Left renal pelvis (tissue), 4 donors: ENCODE results near the gene POLR3GL. TPM values are rescaled to one million over a fixed set of nuclear protein-coding genes. Genes with fewer than 3 reads are reported as not detected.

Experiments used
- DNase-seq, 4 donors: peaks; one replicate each; pipeline ENCODE4 v3.0.0-alpha.2; 2013; ENCODE audit warnings: low read depth in 4 of 4, low spot score in 3 of 4
- polyA plus RNA-seq, 4 donors: library from polyadenylated mRNA; unstranded; fragments of 120-200 nt; gene quantifications; one replicate each; pipeline ENCODE4 v1.2.1, GENCODE V29; 2013; ENCODE audit not compliant: insufficient read length in 4 of 4

POLR3GL gene
- polyA plus RNA-seq, 4 donors = 30.5 to 39.9 (median 39.3) TPM

DNA sequence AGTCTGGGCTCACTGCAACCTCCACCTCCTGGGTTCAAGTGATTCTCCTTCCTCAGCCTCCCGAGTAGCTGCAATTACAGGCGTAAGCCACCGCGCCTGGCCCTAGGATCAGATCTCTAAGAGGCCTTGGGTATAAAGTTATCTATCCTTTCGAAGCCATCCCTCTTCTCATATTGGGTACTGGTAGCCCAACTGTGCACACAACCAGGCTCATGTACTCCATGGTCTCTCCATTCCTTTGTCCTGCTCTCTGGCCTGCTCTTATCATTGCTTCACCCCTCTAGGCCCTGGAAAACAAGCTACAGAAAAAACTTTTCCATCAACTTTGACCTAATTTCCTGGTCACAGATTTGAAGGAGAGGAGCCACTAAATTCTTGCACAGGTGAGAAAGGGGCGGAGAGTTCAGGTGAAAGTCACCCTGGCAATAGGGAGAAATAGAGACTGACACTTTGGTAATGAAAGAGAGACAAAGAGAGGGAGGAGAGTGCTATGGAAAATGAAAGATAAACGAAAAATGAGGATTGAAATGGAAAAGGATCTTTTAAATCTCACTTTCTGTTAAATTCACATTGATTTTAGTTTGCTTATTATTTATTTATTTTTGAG, 25.9 kb downstream of the POLR3GL start:
- DNase-seq = no peak

DNA sequence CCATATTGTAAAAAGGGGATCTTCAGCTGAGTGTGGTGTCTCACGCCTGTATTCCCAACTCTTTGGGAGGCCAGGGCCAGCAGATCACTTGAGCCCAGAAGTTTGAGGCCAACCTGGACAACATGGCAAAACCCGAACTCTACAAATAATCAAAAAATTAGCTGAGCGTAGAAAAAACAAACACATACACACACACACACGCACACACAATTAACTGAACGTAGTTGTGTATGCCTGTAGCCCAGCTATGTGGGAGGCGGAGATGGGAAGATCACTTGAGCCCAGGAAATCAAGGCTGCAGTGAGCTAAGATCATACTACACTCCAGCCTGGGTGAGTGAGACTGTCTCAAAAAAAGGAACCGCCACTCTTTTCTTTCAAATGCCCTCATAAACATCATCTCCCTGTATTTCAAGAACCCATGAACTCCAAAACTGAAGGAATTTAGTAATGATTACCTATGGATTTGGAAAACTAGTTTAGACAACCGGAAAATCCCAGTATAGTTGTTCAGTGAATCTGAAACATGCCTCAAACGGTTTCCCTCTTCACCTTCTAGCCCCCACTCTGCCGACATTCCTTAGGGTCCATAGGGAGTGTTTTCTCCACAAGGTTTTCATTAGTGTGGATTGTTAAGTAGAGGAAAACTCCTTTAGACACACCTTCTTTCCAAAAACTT, 27.4 kb downstream of the POLR3GL start:
- no peak for DNase-seq

GRCh38 chr1:145992502-145992936, 28.0 kb downstream of the POLR3GL start:
- no peak for DNase-seq

GRCh38 chr1:145992958-145993617, 28.6 kb downstream of the POLR3GL start:
- no peak for DNase-seq

DNA sequence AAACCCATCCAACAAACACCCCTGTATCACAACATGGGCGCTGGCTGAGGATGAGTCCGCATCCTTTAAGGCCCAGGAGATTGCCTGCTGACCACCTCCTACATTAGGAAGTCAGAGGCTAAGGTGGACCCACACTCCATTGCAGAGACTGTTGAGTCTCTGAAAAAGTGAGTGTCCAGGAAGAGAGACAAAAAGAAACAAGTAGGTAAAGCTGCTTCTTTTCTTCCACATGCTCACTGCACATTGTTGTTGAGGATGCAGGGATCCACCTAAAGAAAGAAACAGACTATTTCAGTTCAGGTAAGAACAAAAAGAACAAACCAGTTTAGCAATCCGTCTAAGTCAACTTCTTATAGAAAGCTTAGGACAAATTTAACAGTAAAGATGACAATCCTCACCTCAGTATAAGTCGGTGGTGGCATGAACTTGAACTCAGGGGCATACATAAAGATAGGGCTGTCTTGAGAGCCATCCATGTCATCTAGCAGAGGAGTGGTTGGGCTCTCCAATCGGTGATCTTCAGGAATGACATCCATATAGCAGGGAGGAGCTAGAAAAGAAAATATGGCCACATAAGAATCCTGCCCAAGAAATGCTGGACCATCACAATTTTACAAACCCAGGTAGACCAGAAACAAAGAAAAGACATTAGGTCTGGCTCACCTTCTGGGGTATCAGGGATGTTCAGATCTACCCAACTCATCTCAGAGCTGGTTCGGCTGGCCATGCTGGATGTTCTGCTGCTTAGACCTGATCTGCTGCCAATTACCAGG, 29.3 kb downstream of the POLR3GL start:
- no peak for DNase-seq

GRCh38 chr1:145994391-145995120, 30.1 kb downstream of the POLR3GL start:
- DNase-seq = no peak

DNA sequence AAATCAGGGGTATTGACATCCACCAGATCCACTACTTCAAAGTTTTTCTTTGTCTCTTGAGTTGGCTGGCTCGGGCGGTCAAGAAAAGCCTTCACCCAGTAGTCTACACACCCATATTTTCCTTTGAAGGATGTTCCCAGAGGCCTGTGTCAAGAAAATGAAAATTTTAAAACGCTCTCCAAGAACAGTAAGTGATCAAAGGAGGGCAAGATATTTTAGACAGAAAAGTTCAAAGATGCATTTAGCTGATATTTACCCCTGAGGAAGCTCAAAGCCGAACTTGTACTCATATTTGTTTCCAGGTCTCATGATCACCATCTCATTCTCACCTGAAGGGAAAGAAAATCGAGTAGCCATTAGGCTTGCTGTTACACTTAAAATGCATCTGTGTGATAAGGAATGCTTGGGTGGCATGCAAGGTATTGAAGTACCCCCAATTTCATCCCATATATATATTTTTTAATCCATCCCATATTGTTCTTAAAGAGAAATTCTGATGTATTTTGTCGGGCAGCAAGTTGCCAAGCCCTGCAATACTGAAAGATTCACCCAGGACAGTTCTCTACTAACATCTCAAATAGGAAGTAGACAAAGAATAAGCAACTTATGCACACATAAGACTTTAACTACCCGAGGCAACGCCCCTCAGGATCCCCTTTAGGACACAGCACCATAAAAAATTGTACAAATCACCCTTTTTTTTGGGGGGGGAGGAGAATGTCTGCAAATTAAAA, 30.8 kb downstream of the POLR3GL start:
- no peak for DNase-seq

- DNase-seq = no peak
Measured at GRCh38 chr1:145995964-145996432, 31.5 kb downstream of the POLR3GL start.

DNA sequence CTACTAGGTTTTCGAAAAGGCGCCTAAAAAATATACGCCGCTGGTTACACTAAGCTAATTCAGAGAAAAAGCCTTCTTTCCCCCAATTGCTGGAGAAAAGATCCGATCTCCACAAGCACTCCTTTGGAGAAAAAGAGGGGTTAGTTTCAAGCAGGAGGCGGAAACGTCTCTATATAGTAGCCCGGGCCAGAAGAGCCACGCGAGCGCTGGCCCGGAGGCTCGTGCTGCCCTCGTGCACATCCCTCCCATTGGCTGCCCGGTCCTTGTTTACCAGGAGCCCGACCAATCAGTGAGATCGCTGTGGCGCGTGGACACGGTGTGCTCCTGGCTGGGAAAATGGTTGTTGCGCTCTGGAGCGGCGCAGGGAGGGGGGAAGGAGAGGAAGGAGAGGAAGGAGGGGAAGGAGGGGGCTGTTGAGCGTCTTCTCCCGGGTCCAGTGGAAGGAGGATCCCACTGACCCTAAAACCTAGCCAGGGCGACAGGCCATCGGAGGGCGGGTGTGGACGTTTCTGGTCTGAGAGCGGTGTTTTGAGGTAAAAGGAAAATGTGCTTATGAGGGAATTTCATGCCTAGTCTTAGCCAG, 32.0 kb downstream of the POLR3GL start, which contains the start of gene TXNIP:
TSS of gene TXNIP (minus strand) at position 147 of the 583 bp plus-strand sequence. CDS start 313 bp downstream, outside the sequence.
- peak; percentile 95 to 98 (median 98) for DNase-seq

GRCh38 chr1:145997016-145997717, 32.7 kb downstream of the POLR3GL start:
- no peak for DNase-seq

- DNase-seq = no peak
Measured at GRCh38 chr1:145997718-145998023, 33.2 kb downstream of the POLR3GL start.

- no peak for DNase-seq
Measured at GRCh38 chr1:145999321-146000024, 35.0 kb downstream of the POLR3GL start.

GRCh38 chr1:146001709-146002108, 37.2 kb downstream of the POLR3GL start:
- no peak for DNase-seq

GRCh38 chr1:146007489-146008133, 43.1 kb downstream of the POLR3GL start:
- no peak for DNase-seq

GRCh38 chr1:146010126-146010738, 45.7 kb downstream of the POLR3GL start:
- no peak for DNase-seq

DNA sequence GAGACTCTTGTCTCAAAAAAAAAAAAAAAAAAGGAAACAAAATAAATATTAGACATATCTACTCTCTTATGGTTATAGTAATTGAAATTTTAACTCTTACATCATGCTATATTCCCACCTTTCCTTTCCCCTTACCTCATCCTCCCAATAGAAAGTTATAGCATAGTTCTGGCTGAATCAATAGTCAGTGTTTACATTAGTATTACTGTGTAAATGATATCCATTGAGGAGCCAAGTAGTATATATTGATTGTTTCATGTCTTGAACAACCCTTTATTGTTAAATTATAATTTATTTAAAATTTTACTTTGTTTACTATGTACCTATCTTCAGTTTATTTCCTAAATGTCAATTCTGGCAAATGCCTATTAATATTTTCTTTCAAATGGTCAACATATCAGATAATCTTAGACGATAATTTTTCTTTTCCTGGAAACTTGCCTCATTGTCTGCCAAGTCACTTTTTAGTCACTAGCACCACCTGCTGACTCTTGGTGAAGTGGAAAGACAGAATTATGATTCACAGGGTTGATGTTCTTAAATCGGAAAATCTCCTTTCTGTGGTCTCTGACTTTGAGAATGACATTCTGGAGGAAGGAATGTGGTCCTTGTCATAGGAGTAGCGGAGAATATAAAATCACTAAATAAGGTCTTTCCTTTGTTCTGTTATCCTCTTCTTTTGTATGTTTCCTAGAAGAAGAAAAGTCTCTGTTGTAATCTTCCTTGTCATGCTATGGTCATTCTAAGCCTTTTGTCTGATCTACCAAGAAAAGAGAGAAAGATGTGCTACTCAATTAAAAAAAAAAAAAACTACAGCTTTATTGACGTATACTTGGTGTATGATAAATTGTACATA, 48.4 kb downstream of the POLR3GL start:
- DNase-seq = no peak
